HuH-7 (cell line): ENCODE measurements around the gene SLC25A11.
A peak's percentile ranks its signal among the peaks of the same experiment; 100 is the strongest.

Source experiments
- DNase-seq: peaks from one replicate; pipeline ENCODE4 v3.0.0; 2011; ENCODE audit warnings: low spot score

The SLC25A11 gene, protein sequence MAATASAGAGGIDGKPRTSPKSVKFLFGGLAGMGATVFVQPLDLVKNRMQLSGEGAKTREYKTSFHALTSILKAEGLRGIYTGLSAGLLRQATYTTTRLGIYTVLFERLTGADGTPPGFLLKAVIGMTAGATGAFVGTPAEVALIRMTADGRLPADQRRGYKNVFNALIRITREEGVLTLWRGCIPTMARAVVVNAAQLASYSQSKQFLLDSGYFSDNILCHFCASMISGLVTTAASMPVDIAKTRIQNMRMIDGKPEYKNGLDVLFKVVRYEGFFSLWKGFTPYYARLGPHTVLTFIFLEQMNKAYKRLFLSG

DNA sequence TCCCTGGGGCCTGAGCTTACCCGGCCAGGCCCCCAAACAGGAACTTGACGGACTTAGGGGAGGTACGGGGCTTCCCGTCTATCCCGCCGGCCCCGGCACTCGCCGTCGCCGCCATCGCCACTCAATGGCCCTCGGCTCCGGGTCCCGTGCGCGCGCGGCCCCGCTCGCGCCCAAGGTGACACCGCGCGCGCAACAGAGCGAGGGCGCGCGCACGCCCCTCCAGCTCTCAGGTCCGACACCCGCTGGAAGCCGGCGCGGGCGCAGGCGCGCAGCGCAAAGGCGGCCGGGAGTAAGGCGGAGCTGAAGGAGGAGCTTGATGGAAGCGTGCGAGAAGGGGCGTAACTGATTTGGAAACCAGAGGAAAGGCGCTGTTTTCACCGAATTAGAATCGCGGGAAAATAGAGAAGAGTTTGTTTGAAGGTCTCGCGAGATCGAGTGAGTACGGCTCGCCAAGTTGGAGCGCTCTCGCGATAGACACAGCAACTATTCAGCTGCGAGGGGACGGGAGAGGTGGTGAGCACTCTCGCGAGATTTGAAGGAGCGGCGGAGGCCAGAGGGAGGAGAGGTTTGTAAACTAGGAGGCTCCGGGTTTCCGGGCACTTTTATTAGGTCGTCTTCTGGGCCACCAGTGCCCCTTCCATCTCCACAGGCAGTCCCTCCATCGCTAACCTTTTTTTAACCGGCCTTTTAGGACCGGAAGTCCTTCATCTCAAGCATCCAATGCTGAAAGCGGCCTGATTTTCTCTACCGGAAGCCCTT is at the start of gene SLC25A11, which contains the start of gene RNF167:
Gene SLC25A11, minus strand, starts transcription at position 251 of the 759 bp plus-strand sequence. Its CDS starts 136 bp downstream, at position 115.
Gene RNF167, plus strand, starts transcription at position 473 of the 759 bp plus-strand sequence. CDS start 642 bp downstream, outside the sequence.
- DNase-seq = peak; percentile 84

DNA sequence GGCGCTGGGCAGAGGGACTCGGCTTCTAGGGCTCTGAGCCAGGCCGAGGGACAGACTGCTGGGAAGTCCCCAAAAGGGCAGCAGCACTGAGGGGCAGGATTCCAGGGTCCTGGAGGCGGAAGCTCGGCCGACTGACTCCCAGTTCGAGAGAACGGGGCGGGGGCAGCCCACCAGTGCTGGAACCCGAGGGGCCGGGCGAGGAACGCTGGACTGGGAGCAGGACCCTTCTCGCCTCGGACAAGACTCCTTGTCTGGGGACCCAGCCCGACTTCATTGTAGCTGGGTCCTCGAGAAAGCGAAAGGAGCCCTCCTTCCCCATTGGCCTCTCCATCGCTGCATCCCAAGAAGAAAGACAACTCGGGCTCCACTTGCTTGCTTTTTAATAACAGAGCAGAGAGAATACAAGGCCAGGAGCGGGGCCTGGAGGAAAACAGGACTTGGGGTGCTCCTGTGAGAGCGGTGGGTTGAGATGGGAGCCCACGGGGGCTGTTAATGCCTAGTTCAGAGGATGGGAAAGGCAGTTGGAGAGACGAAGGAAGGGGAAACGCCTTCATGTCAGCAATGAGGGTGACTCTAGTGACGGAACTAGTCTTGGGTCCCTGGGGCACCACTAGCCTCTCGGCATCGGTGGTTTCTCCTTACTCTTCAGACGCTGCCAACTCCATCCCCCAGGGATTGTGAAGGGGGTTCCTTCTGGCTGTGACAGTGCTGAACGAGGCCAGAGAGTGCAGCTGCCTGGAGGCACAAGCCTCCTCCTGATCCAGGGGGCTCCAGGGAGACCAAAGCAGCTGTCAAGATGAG is 48.1 kb upstream of the SLC25A11 start:
- no peak for DNase-seq

DNA sequence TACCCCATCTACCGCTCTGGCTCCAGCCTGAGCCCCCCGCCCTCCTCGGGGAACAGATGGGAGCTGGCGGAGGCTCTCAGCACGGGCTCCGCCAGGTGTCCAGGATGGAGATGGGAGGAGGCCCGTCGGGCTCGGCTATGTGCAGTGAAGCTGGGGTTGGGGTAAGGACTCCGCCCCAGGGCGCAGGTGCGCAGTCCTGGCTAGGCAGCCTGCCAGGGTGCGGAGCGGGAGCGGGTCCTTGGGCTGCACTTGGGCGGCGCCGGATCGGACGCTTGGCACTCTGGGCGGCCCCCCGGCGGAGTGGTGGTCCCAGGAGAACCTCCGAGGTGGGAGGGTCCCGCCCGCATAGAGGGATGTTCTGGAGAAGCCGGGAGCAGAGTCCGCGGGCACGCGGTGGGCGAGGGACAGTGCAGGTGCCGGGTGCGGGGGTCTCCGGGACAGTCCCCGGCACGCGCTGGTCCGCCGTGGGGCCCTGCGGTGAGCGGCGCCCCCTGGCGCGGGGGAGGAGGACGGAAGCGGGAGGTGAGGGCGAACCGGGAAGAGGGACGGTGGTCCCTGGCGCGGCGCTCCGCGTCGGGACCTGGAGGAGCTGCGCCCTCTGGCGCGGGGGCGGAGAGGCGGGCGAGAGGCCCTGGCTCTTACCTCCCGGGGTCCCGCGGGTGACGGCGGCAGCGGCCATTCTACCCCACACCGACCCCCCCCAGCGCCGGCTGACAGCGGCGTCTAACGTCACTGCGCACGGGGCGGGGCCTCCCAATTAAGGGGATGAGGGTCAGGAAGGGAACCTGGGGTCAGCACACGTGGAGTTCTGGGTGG is 47.3 kb upstream of the SLC25A11 start, which contains the start of gene CAMTA2:
Gene CAMTA2, minus strand, starts transcription at position 725 of the 816 bp plus-strand sequence. CDS start 1,453 bp downstream, outside the sequence.
- peak; percentile 81 for DNase-seq

DNA sequence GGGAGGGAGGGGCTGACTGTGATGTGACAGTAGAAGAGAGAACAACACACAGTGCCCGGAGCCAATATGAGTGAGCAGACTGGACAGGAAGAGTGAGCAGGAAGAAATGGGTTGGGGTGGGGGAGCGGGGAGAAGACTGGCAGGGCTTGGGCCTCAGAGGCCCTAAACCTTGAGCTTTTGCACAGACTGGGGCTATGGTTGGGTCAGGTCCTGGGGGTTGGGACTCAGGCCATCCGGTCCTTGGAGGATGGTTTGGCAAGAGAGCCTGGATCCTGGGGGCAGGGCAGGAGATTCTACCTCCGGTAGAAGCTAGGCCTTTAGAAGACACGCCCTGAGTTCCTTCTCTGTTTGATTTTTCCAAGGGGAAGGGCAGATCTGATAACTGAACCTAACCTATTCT is 46.6 kb upstream of the SLC25A11 start:
- DNase-seq = no peak

- DNase-seq = no peak
Measured at GRCh38 chr17:4982305-4982704, 42.5 kb upstream of the SLC25A11 start.

DNA sequence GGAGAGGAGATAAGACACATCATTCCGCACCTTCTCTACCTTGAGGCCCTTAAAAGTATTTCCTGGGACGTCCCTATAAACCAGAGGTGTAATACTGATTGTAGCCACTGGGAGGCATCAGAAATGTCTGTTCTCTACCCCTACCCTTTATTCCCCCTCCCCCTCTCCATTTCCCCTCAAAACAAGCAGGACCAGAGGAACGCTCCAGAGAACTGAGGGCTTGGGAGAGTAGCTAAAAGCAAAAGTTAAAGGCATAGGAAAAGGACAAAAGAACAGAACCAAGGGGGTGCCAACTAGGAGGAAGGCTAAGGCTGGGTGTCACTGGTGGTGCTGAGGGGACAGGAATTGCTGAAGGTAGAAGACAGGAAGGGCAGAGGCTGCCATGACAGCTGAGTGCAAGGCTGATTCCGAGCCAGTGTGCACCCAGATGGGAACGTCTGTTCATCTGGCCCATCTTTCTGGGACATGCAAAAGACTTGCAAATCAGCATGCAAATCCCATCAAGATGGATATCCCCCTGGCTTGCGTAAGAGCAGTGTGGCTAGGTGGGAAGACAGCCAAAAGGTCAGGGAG is 40.9 kb upstream of the SLC25A11 start:
- peak; percentile 47 for DNase-seq

- no peak for DNase-seq
Measured at GRCh38 chr17:4978726-4979125, 38.9 kb upstream of the SLC25A11 start.

DNA sequence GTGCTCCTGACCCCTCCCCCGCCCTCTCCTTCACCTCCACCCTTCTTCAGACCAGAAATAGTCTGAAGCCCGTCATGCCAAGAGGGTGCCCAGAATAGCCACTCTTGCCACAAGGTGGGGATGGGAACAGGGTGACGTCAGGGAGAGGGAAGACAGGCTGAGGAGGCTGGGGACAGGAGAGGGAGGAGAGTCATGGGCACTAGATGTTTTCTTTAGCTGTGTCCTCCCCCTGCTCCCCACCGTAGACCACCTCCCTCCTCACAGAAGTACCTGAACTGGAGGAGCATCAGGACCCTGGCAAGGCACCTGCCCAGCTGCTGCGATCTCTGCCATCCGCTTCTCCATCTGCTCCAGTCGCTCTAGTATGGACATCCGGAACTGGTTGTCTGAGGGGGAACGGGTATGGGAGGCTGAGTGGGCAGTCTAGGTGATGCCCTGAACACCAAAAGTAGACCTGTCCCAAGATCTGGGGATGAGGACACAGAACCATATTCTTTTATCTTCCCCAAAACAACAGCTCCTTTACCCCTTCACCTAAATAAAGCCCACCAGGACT is 34.3 kb upstream of the SLC25A11 start:
- no peak for DNase-seq

DNA sequence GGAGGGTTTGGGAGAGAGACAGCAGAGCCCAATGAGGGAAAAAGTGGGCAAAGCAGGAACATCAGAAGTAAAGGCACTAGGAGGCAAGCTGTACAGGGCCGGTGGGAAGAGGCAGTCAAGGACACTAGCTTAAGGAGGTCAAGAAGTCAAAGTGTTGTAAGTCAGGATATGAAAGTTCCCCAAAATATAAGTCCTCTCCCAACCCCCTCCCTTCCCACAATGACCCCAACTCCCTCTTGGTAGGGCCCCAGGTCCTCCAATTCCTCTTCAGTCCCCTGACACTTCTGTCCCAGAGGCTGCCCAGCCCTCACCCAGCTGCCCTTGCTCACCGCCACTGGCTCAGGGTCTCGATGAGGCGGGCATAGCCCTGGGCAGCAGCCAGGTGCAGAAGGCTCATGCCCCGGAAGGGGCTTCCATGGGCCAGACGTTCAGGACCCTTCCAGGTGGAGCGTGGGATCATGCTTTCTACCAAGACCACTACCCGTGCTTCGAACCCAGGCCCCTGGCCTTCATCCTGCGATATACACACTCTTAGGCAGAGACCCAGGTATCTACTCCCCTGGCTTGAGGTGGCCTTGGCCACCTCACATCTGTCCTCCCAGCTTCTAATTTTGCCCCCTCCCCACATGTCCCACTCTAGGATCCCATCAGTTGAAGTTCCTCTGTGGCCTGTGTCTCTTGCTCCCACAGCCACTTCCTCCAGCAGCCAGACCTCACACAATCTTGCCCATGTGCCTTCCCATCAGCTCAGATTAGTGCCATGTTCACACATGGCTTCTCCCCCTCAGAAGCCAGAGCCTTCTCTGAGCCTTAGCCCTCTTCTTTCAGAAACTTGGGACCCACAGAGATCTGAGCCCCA is 33.6 kb upstream of the SLC25A11 start:
- DNase-seq = no peak

- DNase-seq = no peak
Measured at GRCh38 chr17:4972752-4973151, 32.9 kb upstream of the SLC25A11 start.

- DNase-seq = no peak
Measured at GRCh38 chr17:4972322-4972721, 32.5 kb upstream of the SLC25A11 start.

GRCh38 chr17:4971826-4972225 is 32.0 kb upstream of the SLC25A11 start:
- DNase-seq = no peak

- DNase-seq = no peak
Measured at GRCh38 chr17:4970273-4970672, 30.4 kb upstream of the SLC25A11 start.

DNA sequence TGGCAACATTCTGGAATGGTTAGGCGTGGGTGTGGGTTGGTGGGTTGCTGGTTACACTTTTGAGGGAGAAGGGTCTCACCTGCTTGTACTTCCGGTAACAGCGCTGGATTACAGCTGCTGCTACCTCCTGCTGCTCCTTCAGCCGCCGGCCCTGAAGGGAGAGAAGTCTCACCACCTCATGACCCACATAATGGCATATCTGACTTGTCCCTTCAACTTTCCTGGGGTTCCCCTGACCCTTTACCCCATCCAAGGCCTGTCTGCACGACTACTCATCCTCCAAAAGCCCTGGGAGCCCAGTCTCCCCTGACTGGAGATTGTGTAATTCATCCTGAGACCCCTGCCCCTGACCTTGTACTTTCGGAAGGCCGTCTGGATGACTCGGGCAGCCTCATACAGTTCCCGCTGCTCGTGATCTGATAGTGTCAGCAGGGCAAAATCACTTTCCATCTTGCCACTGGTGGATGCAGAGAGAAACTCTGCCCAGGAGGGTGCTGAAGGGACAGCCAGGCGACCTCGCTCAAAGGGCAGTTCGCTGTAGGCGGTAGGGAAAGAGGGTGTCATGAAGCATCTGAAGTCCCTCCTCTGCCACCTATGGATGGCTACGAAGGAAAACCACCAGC is 29.8 kb upstream of the SLC25A11 start:
- DNase-seq = no peak

GRCh38 chr17:4969047-4969550 is 29.3 kb upstream of the SLC25A11 start:
- no peak for DNase-seq

GRCh38 chr17:4968486-4969046 is 28.7 kb upstream of the SLC25A11 start:
- DNase-seq = no peak

- peak; percentile 75 for DNase-seq
Measured at GRCh38 chr17:4967539-4968485, 28.0 kb upstream of the SLC25A11 start, which contains the start of gene SPAG7. SPAG7 (minus strand) TSS chr17:4967817; CDS start chr17:4967804, 13 bp downstream.
